ENCODE results near the gene TCL1B. TPM values are rescaled to one million over a fixed set of nuclear protein-coding genes. Genes with fewer than 3 reads are reported as not detected.

Gene TCL1B
- total and polyA plus RNA-seq, 5 donors from 2014 or later: not detected

GRCh38 chr14:95683793-95684192 is 2.4 kb upstream of the TCL1B start:
- Mint-ChIP-seq H3K9me3 (peaks cover 0 to 3% (median 0%) of the 10 kb centered on the region in 7 donors), H3K4me1 (no peaks in the 10 kb centered on the region), H3K36me3 (no peaks in the 10 kb centered on the region), H3K27me3 (peaks cover 17% of the 10 kb centered on the region), H3K27ac (no peak overlapping the region), H3K4me3 (no peak overlapping the region)
- Histone ChIP-seq H3K9me3 (ENCODE audit: control insufficient read depth in 2 of 2, low read length in 2 of 2) (no peaks in the 10 kb centered on the region), H3K36me3 (ENCODE audit: control insufficient read depth, insufficient read depth, low read length) (no peaks in the 10 kb centered on the region), H3K4me1 (ENCODE audit: control insufficient read depth, insufficient read depth, low read length, poor library complexity, severe bottlenecking) (no peaks in the 10 kb centered on the region), H3K27ac (ENCODE audit: insufficient read depth, low read length, poor library complexity, severe bottlenecking) (no peak overlapping the region), H3K4me3 (ENCODE audit: low read depth, low read length) (no peak overlapping the region), H3K27me3 (ENCODE audit: control insufficient read depth, insufficient read depth, low read length) (no peaks in the 10 kb centered on the region)
- peak in 2 of 3 donors; percentile 8 to 34 for DNase-seq
- ATAC-seq (ENCODE audit: low read depth in 2 of 2): no peak

- no peaks in the 10 kb centered on the region for H3K27me3 ChIP-seq (ENCODE audit: control insufficient read depth, insufficient read depth, low read length)
- Mint-ChIP-seq H3K4me3 (no peak overlapping the region), H3K27me3 (peaks cover 10% of the 10 kb centered on the region), H3K9me3 (peaks cover 0 to 3% (median 0%) of the 10 kb centered on the region in 7 donors), H3K4me1 (no peaks in the 10 kb centered on the region), H3K27ac (no peak overlapping the region), H3K36me3 (no peaks in the 10 kb centered on the region)
- H3K27ac ChIP-seq (ENCODE audit: insufficient read depth, low read length, poor library complexity, severe bottlenecking): no peak overlapping the region
- no peaks in the 10 kb centered on the region for H3K9me3 ChIP-seq (ENCODE audit: control insufficient read depth in 2 of 2, low read length in 2 of 2)
- no peaks in the 10 kb centered on the region for H3K36me3 ChIP-seq (ENCODE audit: control insufficient read depth, insufficient read depth, low read length)
- DNase-seq: no peak
- ATAC-seq (ENCODE audit: low read depth in 2 of 2): no peak
- H3K4me1 ChIP-seq (ENCODE audit: control insufficient read depth, insufficient read depth, low read length, poor library complexity, severe bottlenecking): no peaks in the 10 kb centered on the region
- no peak overlapping the region for H3K4me3 ChIP-seq (ENCODE audit: low read depth, low read length)
Observed at GRCh38 chr14:95686935-95687334, 709 bp downstream of the TCL1B start.

GRCh38 chr14:95689441-95689840 is 3.2 kb downstream of the TCL1B start:
- Histone ChIP-seq H3K36me3 (ENCODE audit: control insufficient read depth, insufficient read depth, low read length) (no peaks in the 10 kb centered on the region), H3K27ac (ENCODE audit: insufficient read depth, low read length, poor library complexity, severe bottlenecking) (no peak overlapping the region), H3K27me3 (ENCODE audit: control insufficient read depth, insufficient read depth, low read length) (no peaks in the 10 kb centered on the region), H3K4me1 (ENCODE audit: control insufficient read depth, insufficient read depth, low read length, poor library complexity, severe bottlenecking) (no peaks in the 10 kb centered on the region), H3K4me3 (ENCODE audit: low read depth, low read length) (no peak overlapping the region), H3K9me3 (ENCODE audit: control insufficient read depth in 2 of 2, low read length in 2 of 2) (no peaks in the 10 kb centered on the region)
- Mint-ChIP-seq H3K27me3 (peaks cover 13% of the 10 kb centered on the region), H3K9me3 (peaks cover 0 to under 1% (median 0%) of the 10 kb centered on the region in 7 donors), H3K4me3 (no peak overlapping the region), H3K27ac (no peak overlapping the region), H3K4me1 (no peaks in the 10 kb centered on the region), H3K36me3 (no peaks in the 10 kb centered on the region)
- DNase-seq (no peak), ATAC-seq (ENCODE audit: low read depth in 2 of 2) (no peak)

GRCh38 chr14:95690815-95691214 is 4.6 kb downstream of the TCL1B start:
- no peaks in the 10 kb centered on the region for H3K4me1 Mint-ChIP-seq
- no peak overlapping the region for H3K27ac ChIP-seq (ENCODE audit: insufficient read depth, low read length, poor library complexity, severe bottlenecking)
- H3K4me1 ChIP-seq (ENCODE audit: control insufficient read depth, insufficient read depth, low read length, poor library complexity, severe bottlenecking): no peaks in the 10 kb centered on the region
- no peak for DNase-seq
- no peak overlapping the region for H3K4me3 ChIP-seq (ENCODE audit: low read depth, low read length)
- ATAC-seq (ENCODE audit: low read depth in 2 of 2): no peak
- no peaks in the 10 kb centered on the region for H3K36me3 ChIP-seq (ENCODE audit: control insufficient read depth, insufficient read depth, low read length)
- no peaks in the 10 kb centered on the region for H3K9me3 ChIP-seq (ENCODE audit: control insufficient read depth in 2 of 2, low read length in 2 of 2)
- H3K27ac Mint-ChIP-seq: no peak overlapping the region
- H3K4me3 Mint-ChIP-seq: no peak overlapping the region
- H3K27me3 Mint-ChIP-seq: peaks cover 13% of the 10 kb centered on the region
- no peaks in the 10 kb centered on the region for H3K36me3 Mint-ChIP-seq
- H3K27me3 ChIP-seq (ENCODE audit: control insufficient read depth, insufficient read depth, low read length): no peaks in the 10 kb centered on the region
- H3K9me3 Mint-ChIP-seq: no peaks in the 10 kb centered on the region

GRCh38 chr14:95691591-95691990 is 5.4 kb downstream of the TCL1B start:
- no peak overlapping the region for H3K27ac ChIP-seq (ENCODE audit: insufficient read depth, low read length, poor library complexity, severe bottlenecking)
- H3K9me3 ChIP-seq (ENCODE audit: control insufficient read depth in 2 of 2, low read length in 2 of 2): no peaks in the 10 kb centered on the region
- Mint-ChIP-seq H3K4me3 (no peak overlapping the region), H3K36me3 (no peaks in the 10 kb centered on the region), H3K9me3 (no peaks in the 10 kb centered on the region), H3K27ac (no peak overlapping the region), H3K4me1 (no peaks in the 10 kb centered on the region), H3K27me3 (peaks cover 18% of the 10 kb centered on the region)
- no peak for DNase-seq
- H3K4me1 ChIP-seq (ENCODE audit: control insufficient read depth, insufficient read depth, low read length, poor library complexity, severe bottlenecking): no peaks in the 10 kb centered on the region
- no peak for ATAC-seq (ENCODE audit: low read depth in 2 of 2)
- H3K36me3 ChIP-seq (ENCODE audit: control insufficient read depth, insufficient read depth, low read length): no peaks in the 10 kb centered on the region
- peaks cover 2% of the 10 kb centered on the region for H3K27me3 ChIP-seq (ENCODE audit: control insufficient read depth, insufficient read depth, low read length)
- H3K4me3 ChIP-seq (ENCODE audit: low read depth, low read length): no peak overlapping the region

- no peak overlapping the region for H3K4me3 Mint-ChIP-seq
- no peaks in the 10 kb centered on the region for H3K9me3 Mint-ChIP-seq
- no peak for ATAC-seq (ENCODE audit: low read depth in 2 of 2)
- H3K27ac ChIP-seq (ENCODE audit: insufficient read depth, low read length, poor library complexity, severe bottlenecking): no peak overlapping the region
- H3K9me3 ChIP-seq (ENCODE audit: control insufficient read depth in 2 of 2, low read length in 2 of 2): no peaks in the 10 kb centered on the region
- peaks cover 2% of the 10 kb centered on the region for H3K27me3 ChIP-seq (ENCODE audit: control insufficient read depth, insufficient read depth, low read length)
- H3K4me1 Mint-ChIP-seq: no peaks in the 10 kb centered on the region
- H3K4me3 ChIP-seq (ENCODE audit: low read depth, low read length): no peak overlapping the region
- H3K36me3 Mint-ChIP-seq: no peaks in the 10 kb centered on the region
- no peak overlapping the region for H3K27ac Mint-ChIP-seq
- H3K4me1 ChIP-seq (ENCODE audit: control insufficient read depth, insufficient read depth, low read length, poor library complexity, severe bottlenecking): no peaks in the 10 kb centered on the region
- peaks cover 20% of the 10 kb centered on the region for H3K27me3 Mint-ChIP-seq
- DNase-seq: no peak
- H3K36me3 ChIP-seq (ENCODE audit: control insufficient read depth, insufficient read depth, low read length): no peaks in the 10 kb centered on the region
Observed at GRCh38 chr14:95692109-95692508, 5.9 kb downstream of the TCL1B start.

GRCh38 chr14:95695051-95695450 is 8.8 kb downstream of the TCL1B start:
- no peak overlapping the region for H3K27ac ChIP-seq (ENCODE audit: insufficient read depth, low read length, poor library complexity, severe bottlenecking)
- no peak for DNase-seq
- peaks cover 25% of the 10 kb centered on the region for H3K27me3 Mint-ChIP-seq
- H3K4me1 ChIP-seq (ENCODE audit: control insufficient read depth, insufficient read depth, low read length, poor library complexity, severe bottlenecking): no peaks in the 10 kb centered on the region
- H3K9me3 ChIP-seq (ENCODE audit: control insufficient read depth in 2 of 2, low read length in 2 of 2): no peaks in the 10 kb centered on the region
- no peak for ATAC-seq (ENCODE audit: low read depth in 2 of 2)
- H3K36me3 ChIP-seq (ENCODE audit: control insufficient read depth, insufficient read depth, low read length): no peaks in the 10 kb centered on the region
- no peak overlapping the region for H3K27ac Mint-ChIP-seq
- H3K9me3 Mint-ChIP-seq: no peaks in the 10 kb centered on the region
- no peak overlapping the region for H3K4me3 Mint-ChIP-seq
- peaks cover 6% of the 10 kb centered on the region for H3K27me3 ChIP-seq (ENCODE audit: control insufficient read depth, insufficient read depth, low read length)
- no peaks in the 10 kb centered on the region for H3K4me1 Mint-ChIP-seq
- H3K36me3 Mint-ChIP-seq: no peaks in the 10 kb centered on the region
- no peak overlapping the region for H3K4me3 ChIP-seq (ENCODE audit: low read depth, low read length)

GRCh38 chr14:95695913-95696312 is 9.7 kb downstream of the TCL1B start:
- Histone ChIP-seq H3K27me3 (ENCODE audit: control insufficient read depth, insufficient read depth, low read length) (peaks cover 6% of the 10 kb centered on the region), H3K4me3 (ENCODE audit: low read depth, low read length) (no peak overlapping the region), H3K4me1 (ENCODE audit: control insufficient read depth, insufficient read depth, low read length, poor library complexity, severe bottlenecking) (no peaks in the 10 kb centered on the region), H3K27ac (ENCODE audit: insufficient read depth, low read length, poor library complexity, severe bottlenecking) (no peak overlapping the region), H3K36me3 (ENCODE audit: control insufficient read depth, insufficient read depth, low read length) (no peaks in the 10 kb centered on the region), H3K9me3 (ENCODE audit: control insufficient read depth in 2 of 2, low read length in 2 of 2) (no peaks in the 10 kb centered on the region)
- H3K4me1 Mint-ChIP-seq: no peaks in the 10 kb centered on the region
- no peak overlapping the region for H3K4me3 Mint-ChIP-seq
- H3K36me3 Mint-ChIP-seq: no peaks in the 10 kb centered on the region
- DNase-seq (no peak), ATAC-seq (ENCODE audit: low read depth in 2 of 2) (no peak)
- H3K27me3 Mint-ChIP-seq: peaks cover 33% of the 10 kb centered on the region
- H3K27ac Mint-ChIP-seq: no peak overlapping the region
- H3K9me3 Mint-ChIP-seq: no peaks in the 10 kb centered on the region
